Measurements from ENCODE around the gene VCAM1.

The VCAM1 gene

GRCh38 chr1:100721526-100722207, 2.1 kb downstream of the VCAM1 start:
- no peak for DNase-seq (ENCODE audit: low read depth)

DNA sequence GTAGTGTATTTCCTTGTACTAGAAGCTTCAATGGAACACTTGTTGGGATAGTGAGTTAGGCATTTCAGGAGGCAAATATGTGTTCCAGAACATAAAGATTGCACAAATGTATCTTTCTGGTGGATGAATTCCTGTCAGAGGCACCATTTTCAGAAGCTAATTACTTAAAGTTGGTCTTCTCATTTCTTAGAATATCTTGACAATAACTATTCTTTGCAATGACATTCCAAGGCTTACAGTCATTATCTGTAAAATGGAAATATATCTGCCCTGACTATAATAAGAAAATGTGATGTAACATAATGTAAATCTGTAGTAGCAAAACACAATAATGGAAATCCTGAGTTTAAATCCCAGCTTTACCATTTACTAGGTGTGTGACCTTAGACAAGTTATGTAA, 2.7 kb downstream of the VCAM1 start:
- DNase-seq (ENCODE audit: low read depth): no peak

DNA sequence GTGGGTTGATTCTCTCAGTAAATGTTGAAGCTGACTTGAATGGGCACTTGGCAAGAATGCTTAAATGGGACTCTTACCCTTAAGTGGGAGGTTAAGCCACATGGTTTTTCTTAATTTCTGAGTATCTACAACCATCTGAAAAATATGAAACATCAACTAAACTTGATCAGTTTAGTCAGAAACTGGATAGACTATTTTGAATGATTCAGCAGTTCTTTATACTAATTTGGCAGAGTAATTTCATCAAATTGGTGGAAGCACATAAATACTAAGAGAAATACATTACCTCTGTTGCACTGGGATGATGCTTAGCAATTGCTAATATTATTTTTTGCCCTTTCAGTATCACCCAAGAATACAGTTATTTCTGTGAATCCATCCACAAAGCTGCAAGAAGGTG, 4.7 kb downstream of the VCAM1 start:
- DNase-seq (ENCODE audit: low read depth): no peak

GRCh38 chr1:100730130-100730529, 10.6 kb downstream of the VCAM1 start:
- no peak for DNase-seq (ENCODE audit: low read depth)

DNA sequence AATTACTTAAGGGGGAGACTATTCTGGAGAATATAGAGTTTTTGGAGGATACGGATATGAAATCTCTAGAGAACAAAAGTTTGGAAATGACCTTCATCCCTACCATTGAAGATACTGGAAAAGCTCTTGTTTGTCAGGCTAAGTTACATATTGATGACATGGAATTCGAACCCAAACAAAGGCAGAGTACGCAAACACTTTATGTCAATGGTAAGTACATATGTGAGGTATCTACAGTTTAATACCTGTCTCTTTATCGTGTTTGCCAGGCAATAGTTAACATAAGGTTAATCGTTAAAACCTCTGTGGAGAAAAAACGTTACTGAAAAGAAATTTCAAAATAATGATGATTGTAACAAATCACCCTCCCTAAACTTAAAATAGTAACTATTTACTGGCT, 11.8 kb downstream of the VCAM1 start:
- no peak for DNase-seq (ENCODE audit: low read depth)

DNA sequence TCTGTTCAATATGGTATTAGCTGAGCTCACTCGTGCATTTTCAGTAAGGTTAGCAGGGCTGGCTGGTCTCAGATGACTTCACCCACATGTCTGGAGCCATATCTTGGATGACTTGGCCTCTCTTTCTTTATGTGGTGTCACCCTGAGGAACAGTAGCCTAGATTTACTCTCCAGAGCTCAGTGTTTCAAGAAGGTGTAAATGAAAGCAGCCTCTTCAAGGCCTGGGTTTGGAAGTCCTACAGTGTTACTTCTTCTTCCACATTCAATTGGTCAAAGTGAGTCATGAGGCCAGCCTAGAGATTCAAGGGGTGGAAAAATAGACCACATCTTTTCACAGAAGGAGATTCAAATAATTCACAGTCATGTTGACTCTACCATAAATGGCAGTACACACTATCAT, 12.2 kb downstream of the VCAM1 start:
- DNase-seq (ENCODE audit: low read depth): no peak

- DNase-seq (ENCODE audit: low read depth): no peak
Measured at GRCh38 chr1:100734676-100735075, 15.1 kb downstream of the VCAM1 start.

- DNase-seq (ENCODE audit: low read depth): no peak
Measured at GRCh38 chr1:100735244-100735643, 15.7 kb downstream of the VCAM1 start.

GRCh38 chr1:100736324-100736723, 16.8 kb downstream of the VCAM1 start:
- DNase-seq (ENCODE audit: low read depth): no peak

GRCh38 chr1:100736746-100737145, 17.2 kb downstream of the VCAM1 start:
- no peak for DNase-seq (ENCODE audit: low read depth)

- DNase-seq (ENCODE audit: low read depth): no peak
Measured at GRCh38 chr1:100746542-100746932, 27.0 kb downstream of the VCAM1 start.

GRCh38 chr1:100747771-100748170, 28.2 kb downstream of the VCAM1 start:
- no peak for DNase-seq (ENCODE audit: low read depth)

- DNase-seq (ENCODE audit: low read depth): no peak
Measured at GRCh38 chr1:100750005-100750885, 30.7 kb downstream of the VCAM1 start.

DNA sequence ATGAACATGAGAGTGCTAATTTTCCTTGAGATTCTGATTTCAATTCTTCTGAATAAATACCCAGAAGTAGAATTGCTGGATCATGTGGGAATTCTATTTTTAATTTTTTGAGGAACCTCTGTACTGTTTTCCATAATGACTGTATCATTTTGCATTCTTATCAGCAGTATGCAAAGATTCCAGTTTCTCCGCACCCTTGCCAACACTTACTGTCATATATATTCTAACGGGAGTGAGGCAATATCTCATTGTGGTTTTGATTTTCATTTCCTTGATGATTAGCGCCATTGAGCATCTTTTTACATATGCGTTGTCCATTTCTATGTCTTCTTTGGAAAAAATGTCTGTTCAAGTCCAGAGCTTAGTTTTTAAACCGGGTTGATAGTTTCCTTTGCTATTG, 33.2 kb downstream of the VCAM1 start:
- no peak for DNase-seq (ENCODE audit: low read depth)

DNA sequence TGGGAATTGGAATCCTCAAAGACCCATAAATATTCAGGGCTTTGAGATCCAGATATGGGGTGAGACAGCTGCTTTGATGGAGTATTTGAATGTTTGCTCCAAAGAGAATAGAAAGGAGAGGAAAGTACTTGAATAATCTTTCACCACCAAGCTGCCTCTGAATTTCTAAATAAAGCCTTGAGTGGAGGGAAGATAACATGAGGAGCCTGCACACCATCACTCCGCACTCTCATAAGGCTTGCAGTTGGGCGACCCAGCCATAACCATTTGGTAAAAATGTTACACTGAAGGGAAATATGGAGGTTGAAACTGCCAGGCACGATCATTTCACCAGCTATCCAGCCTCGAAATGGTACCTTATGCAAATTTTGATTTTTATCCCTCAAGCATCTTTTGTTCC, 38.4 kb downstream of the VCAM1 start:
- DNase-seq (ENCODE audit: low read depth): no peak

DNA sequence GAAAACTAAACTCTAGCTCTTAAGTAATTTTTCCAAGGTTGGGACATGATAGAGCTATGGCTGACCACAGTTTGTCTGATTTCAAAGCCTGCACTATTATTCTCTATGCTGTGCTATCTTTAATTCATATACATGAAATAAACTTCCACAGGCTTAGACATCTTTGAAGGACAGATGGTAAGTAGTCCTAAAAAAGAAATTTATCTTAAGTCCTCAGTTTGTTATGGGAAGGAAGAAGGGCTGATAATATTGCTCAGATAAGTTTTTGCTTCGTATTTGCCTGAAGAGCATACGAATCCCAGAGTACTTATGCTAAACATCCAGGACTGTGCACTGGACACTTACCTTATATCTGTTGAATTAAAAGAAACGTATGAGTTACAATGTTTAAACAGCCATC, 39.6 kb downstream of the VCAM1 start:
- DNase-seq (ENCODE audit: low read depth): no peak

GRCh38 chr1:100760511-100760910, 41.0 kb downstream of the VCAM1 start:
- DNase-seq (ENCODE audit: low read depth): no peak

- no peak for DNase-seq (ENCODE audit: low read depth)
Measured at GRCh38 chr1:100762461-100762860, 42.9 kb downstream of the VCAM1 start.

DNA sequence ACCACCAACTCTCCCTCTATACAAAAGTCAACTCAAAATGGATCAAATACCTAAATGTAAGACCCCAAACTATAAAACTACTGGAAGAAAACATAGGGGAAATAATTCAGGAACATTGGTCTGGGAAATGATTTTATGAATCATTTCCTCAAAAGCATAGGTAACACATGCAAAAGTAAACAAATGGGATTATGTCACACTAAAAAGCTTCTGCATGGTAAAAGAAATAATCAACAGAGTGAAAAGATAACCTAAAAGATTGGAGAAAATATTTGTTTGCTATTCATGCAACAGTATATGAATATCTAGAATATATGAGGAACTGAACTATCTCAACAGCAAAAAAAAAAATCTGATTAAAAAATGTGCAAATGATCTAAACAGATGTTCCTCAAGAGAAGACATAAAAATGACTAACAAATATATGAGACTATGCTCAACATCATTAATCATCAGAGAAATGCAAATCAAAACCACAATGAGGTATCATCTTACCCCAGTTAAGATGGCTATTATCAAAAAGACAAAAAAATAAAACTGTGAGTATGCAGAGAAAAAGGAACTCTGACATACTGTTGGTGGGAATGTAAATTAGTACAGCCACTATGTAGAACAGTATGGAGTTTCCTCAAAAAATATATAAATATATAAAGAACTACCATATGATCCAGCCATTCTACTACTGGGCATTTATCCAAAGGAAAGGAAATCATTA, 47.8 kb downstream of the VCAM1 start:
- no peak for DNase-seq (ENCODE audit: low read depth)

- no peak for DNase-seq (ENCODE audit: low read depth)
Measured at GRCh38 chr1:100769323-100769722, 49.8 kb downstream of the VCAM1 start.

- no peak for DNase-seq (ENCODE audit: low read depth)
Measured at GRCh38 chr1:100769906-100770646, 50.5 kb downstream of the VCAM1 start.

DNA sequence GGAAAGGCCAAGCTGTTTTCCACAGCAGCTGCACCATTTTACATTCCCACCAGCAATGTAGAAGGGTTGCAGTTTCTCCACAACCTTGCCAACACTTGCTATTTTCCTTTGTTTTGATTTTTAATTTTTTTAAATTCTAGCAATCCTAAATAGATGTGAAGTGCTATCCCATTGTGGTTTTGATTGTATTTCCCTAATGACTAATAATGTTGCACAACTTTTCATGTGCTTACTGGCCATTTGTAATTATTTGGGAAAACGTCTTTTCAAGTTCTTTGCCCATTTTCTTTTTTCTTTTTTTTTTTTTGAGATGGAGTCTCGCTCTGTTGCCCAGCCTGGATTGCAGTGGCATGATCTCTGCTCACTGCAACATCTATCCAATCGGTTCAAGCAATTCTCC, 53.9 kb downstream of the VCAM1 start:
- no peak for DNase-seq (ENCODE audit: low read depth)
